ENCODE results near the gene SOWAHC. TPM values are rescaled to one million over a fixed set of nuclear protein-coding genes. Genes with fewer than 3 reads are reported as not detected.
"Not testable (repeated sequence)": the region's sequence is repeated elsewhere in the genome, so short reads cannot be mapped to it uniquely, and the experiment has no call there.

The SOWAHC gene
- total RNA-seq (under 1 TPM; 0.11 to 0.15 TPM), polyA plus RNA-seq (0.40 TPM)

GRCh38 chr2:109613922-109614714 lies at the start of gene SOWAHC, which contains the start of gene SEPTIN10:
Gene SOWAHC, plus strand, starts transcription at chr2:109614364. Its CDS starts 126 bp downstream, at chr2:109614490.
Gene SEPTIN10, minus strand, starts transcription at chr2:109613966. Its CDS starts 139 bp downstream, at chr2:109613827.
- H3K27ac Mint-ChIP-seq: peak within 1 kb of the TSS in 6 of 8 donors; percentile 25 to 82 (median 54)
- Histone ChIP-seq H3K27ac (ENCODE audit: low read depth, low read length) (no peak within 1 kb of the TSS), H3K4me3 (ENCODE audit: low read length) (no peak within 1 kb of the TSS), H3K27me3 (ENCODE audit: insufficient read depth, low read length, poor library complexity, severe bottlenecking) (peaks cover 8% of the 10 kb centered on the region), H3K36me3 (ENCODE audit: insufficient read depth, low read length) (no peaks in the 10 kb centered on the region), H3K4me1 (ENCODE audit: insufficient read depth, low read length) (no peaks in the 10 kb centered on the region), H3K9me3 (ENCODE audit: low read length) (no peaks in the 10 kb centered on the region)
- peaks cover 9 to 20% (median 17%) of the 10 kb centered on the region in 3 donors for H3K4me1 Mint-ChIP-seq
- H3K27me3 Mint-ChIP-seq: peaks cover 55 to 77% of the 10 kb centered on the region in 2 donors
- ChIA-PET POLR2A (no interaction called here), CTCF (no interaction called here)
- H3K9me3 Mint-ChIP-seq: peaks cover 6 to 20% (median 15%) of the 10 kb centered on the region in 5 donors
- no peaks in the 10 kb centered on the region for H3K36me3 Mint-ChIP-seq
- peak within 1 kb of the TSS; percentile 77 to 92 (median 84) for H3K4me3 Mint-ChIP-seq
- DNase-seq: peak; percentile 50 to 80 (median 67)

GRCh38 chr2:109575373-109575772 lies 38.8 kb upstream of the SOWAHC start:
- no peak overlapping the region for H3K4me3 ChIP-seq (ENCODE audit: low read length)
- no peaks in the 10 kb centered on the region for H3K9me3 ChIP-seq (ENCODE audit: low read length)
- Mint-ChIP-seq H3K27me3 (peaks cover 1 to 40% of the 10 kb centered on the region in 2 donors), H3K4me1 (no peaks in the 10 kb centered on the region), H3K4me3 (no peak overlapping the region), H3K36me3 (no peaks in the 10 kb centered on the region), H3K9me3 (peaks cover 0 to 3% (median 0%) of the 10 kb centered on the region in 5 donors), H3K27ac (no peak overlapping the region)
- ChIA-PET POLR2A (no interaction called here), CTCF (no interaction called here)
- no peaks in the 10 kb centered on the region for H3K27me3 ChIP-seq (ENCODE audit: insufficient read depth, low read length, poor library complexity, severe bottlenecking)
- no peaks in the 10 kb centered on the region for H3K4me1 ChIP-seq (ENCODE audit: insufficient read depth, low read length)
- H3K36me3 ChIP-seq (ENCODE audit: insufficient read depth, low read length): no peaks in the 10 kb centered on the region
- no peak for DNase-seq
- H3K27ac ChIP-seq (ENCODE audit: low read depth, low read length): no peak overlapping the region

GRCh38 chr2:109577630-109578029 lies 36.5 kb upstream of the SOWAHC start:
- H3K9me3 Mint-ChIP-seq; H3K27ac Mint-ChIP-seq; H3K9me3 ChIP-seq (ENCODE audit: low read length); H3K4me1 ChIP-seq (ENCODE audit: insufficient read depth, low read length); H3K4me1 Mint-ChIP-seq; H3K4me3 ChIP-seq (ENCODE audit: low read length); H3K4me3 Mint-ChIP-seq; CTCF ChIA-PET; H3K36me3 Mint-ChIP-seq; POLR2A ChIA-PET; H3K36me3 ChIP-seq (ENCODE audit: insufficient read depth, low read length); H3K27ac ChIP-seq (ENCODE audit: low read depth, low read length); H3K27me3 ChIP-seq (ENCODE audit: insufficient read depth, low read length, poor library complexity, severe bottlenecking); DNase-seq: not testable (repeated sequence)
- H3K27me3 Mint-ChIP-seq: peaks cover 1 to 37% of the 10 kb centered on the region in 2 donors

- H3K36me3 ChIP-seq (ENCODE audit: insufficient read depth, low read length): no peaks in the 10 kb centered on the region
- Mint-ChIP-seq H3K4me1 (no peaks in the 10 kb centered on the region), H3K27me3 (peaks cover 4 to 13% of the 10 kb centered on the region in 2 donors), H3K9me3 (no peaks in the 10 kb centered on the region), H3K4me3 (no peak overlapping the region), H3K27ac (no peak overlapping the region), H3K36me3 (no peaks in the 10 kb centered on the region)
- no peak overlapping the region for H3K4me3 ChIP-seq (ENCODE audit: low read length)
- H3K4me1 ChIP-seq (ENCODE audit: insufficient read depth, low read length): no peaks in the 10 kb centered on the region
- no peaks in the 10 kb centered on the region for H3K9me3 ChIP-seq (ENCODE audit: low read length)
- no peaks in the 10 kb centered on the region for H3K27me3 ChIP-seq (ENCODE audit: insufficient read depth, low read length, poor library complexity, severe bottlenecking)
- H3K27ac ChIP-seq (ENCODE audit: low read depth, low read length): no peak overlapping the region
- ChIA-PET CTCF (no interaction called here), POLR2A (no interaction called here)
- no peak for DNase-seq
Measured at GRCh38 chr2:109582928-109583895, 31.0 kb upstream of the SOWAHC start.

GRCh38 chr2:109586687-109587086 lies 27.5 kb upstream of the SOWAHC start:
- H3K27me3 Mint-ChIP-seq: peaks cover 9 to 15% of the 10 kb centered on the region in 2 donors
- no peaks in the 10 kb centered on the region for H3K36me3 Mint-ChIP-seq
- Histone ChIP-seq H3K27me3 (ENCODE audit: insufficient read depth, low read length, poor library complexity, severe bottlenecking) (no peaks in the 10 kb centered on the region), H3K27ac (ENCODE audit: low read depth, low read length) (no peak overlapping the region), H3K9me3 (ENCODE audit: low read length) (no peaks in the 10 kb centered on the region), H3K36me3 (ENCODE audit: insufficient read depth, low read length) (no peaks in the 10 kb centered on the region), H3K4me3 (ENCODE audit: low read length) (no peak overlapping the region), H3K4me1 (ENCODE audit: insufficient read depth, low read length) (no peaks in the 10 kb centered on the region)
- ChIA-PET CTCF (no interaction called here), POLR2A (no interaction called here)
- H3K4me1 Mint-ChIP-seq: no peaks in the 10 kb centered on the region
- no peak overlapping the region for H3K4me3 Mint-ChIP-seq
- no peak overlapping the region for H3K27ac Mint-ChIP-seq
- H3K9me3 Mint-ChIP-seq: no peaks in the 10 kb centered on the region
- no peak for DNase-seq

- no peaks in the 10 kb centered on the region for H3K9me3 ChIP-seq (ENCODE audit: low read length)
- POLR2A ChIA-PET: no interaction called here
Measured at GRCh38 chr2:109591206-109591605, 23.0 kb upstream of the SOWAHC start.

GRCh38 chr2:109592905-109593304 lies 21.3 kb upstream of the SOWAHC start:
- no peaks in the 10 kb centered on the region for H3K4me1 ChIP-seq (ENCODE audit: insufficient read depth, low read length)
- no peaks in the 10 kb centered on the region for H3K9me3 Mint-ChIP-seq
- no peak overlapping the region for H3K27ac Mint-ChIP-seq
- H3K27me3 ChIP-seq (ENCODE audit: insufficient read depth, low read length, poor library complexity, severe bottlenecking): no peaks in the 10 kb centered on the region
- DNase-seq: no peak
- ChIA-PET CTCF (no interaction called here), POLR2A (no interaction called here)
- no peaks in the 10 kb centered on the region for H3K36me3 ChIP-seq (ENCODE audit: insufficient read depth, low read length)
- no peak overlapping the region for H3K4me3 Mint-ChIP-seq
- no peaks in the 10 kb centered on the region for H3K36me3 Mint-ChIP-seq
- H3K9me3 ChIP-seq (ENCODE audit: low read length): no peaks in the 10 kb centered on the region
- H3K4me3 ChIP-seq (ENCODE audit: low read length): no peak overlapping the region
- H3K27me3 Mint-ChIP-seq: peaks cover 6 to 8% of the 10 kb centered on the region in 2 donors
- H3K4me1 Mint-ChIP-seq: no peaks in the 10 kb centered on the region
- no peak overlapping the region for H3K27ac ChIP-seq (ENCODE audit: low read depth, low read length)

More at GRCh38 chr2:109591206-109591605, 23.0 kb upstream of the SOWAHC start:
- no peak overlapping the region for H3K4me3 ChIP-seq (ENCODE audit: low read length)
- Mint-ChIP-seq H3K4me3 (no peak overlapping the region), H3K27ac (no peak overlapping the region), H3K27me3 (peaks cover 7 to 8% of the 10 kb centered on the region in 2 donors), H3K4me1 (no peaks in the 10 kb centered on the region), H3K9me3 (no peaks in the 10 kb centered on the region), H3K36me3 (no peaks in the 10 kb centered on the region)
- H3K36me3 ChIP-seq (ENCODE audit: insufficient read depth, low read length): no peaks in the 10 kb centered on the region
- CTCF ChIA-PET: no interaction called here
- H3K27me3 ChIP-seq (ENCODE audit: insufficient read depth, low read length, poor library complexity, severe bottlenecking): no peaks in the 10 kb centered on the region
- no peak for DNase-seq
- no peak overlapping the region for H3K27ac ChIP-seq (ENCODE audit: low read depth, low read length)
- no peaks in the 10 kb centered on the region for H3K4me1 ChIP-seq (ENCODE audit: insufficient read depth, low read length)
